Lower leg skin (tissue), 3 donors: ENCODE data around the gene HDC.

Source experiments
- CTCF ChIP-seq, 3 donors: fragments of 450-650 bp; IDR thresholded peaks; one replicate each; pipeline ENCODE4 v1.5.1; 2016; ENCODE audit warnings: antibody characterized with exemption in 3 of 3, mild to moderate bottlenecking in 3 of 3, moderate library complexity in 2 of 3
- POLR2A ChIP-seq, 2 donors: fragments of 450-650 bp; IDR thresholded peaks; one replicate each; pipeline ENCODE4 v1.6.1; 2016 to 2017; ENCODE audit warnings: antibody characterized with exemption in 2 of 2, mild to moderate bottlenecking in 1 of 2, moderate library complexity in 1 of 2

- TF ChIP-seq CTCF (IDR thresholded peaks at IDR 0.05) (no peak), POLR2A (IDR thresholded peaks at IDR 0.05) (no peak)
Observed at GRCh38 chr15:50218291-50218690, 47.2 kb downstream of the HDC start.
